PC-3 (cell line): Measurements from ENCODE around the gene SLC35E4.

ENCODE experiments used
- CTCF ChIP-seq: fragments of 300-600 bp; sonication (generic); conservative IDR thresholded peaks from 2 replicates; pipeline ENCODE4 v1.5.1; 2017; ENCODE audit warnings: antibody characterized with exemption, low read depth, mild to moderate bottlenecking, low read length
- EZH2 ChIP-seq: fragments of 300-600 bp; sonication (generic); IDR thresholded peaks from one replicate; pipeline ENCODE4 v1.6.1; 2017; ENCODE audit warnings: antibody characterized with exemption, mild to moderate bottlenecking, low read length; ENCODE audit not compliant: unreplicated experiment

GRCh38 chr22:30603801-30604200 is 31.8 kb upstream of the SLC35E4 start:
- TF ChIP-seq CTCF, result no peak
- TF ChIP-seq EZH2, result no peak
